GM19035 (cell line): ENCODE data around the gene DEDD2.

ENCODE experiments used
- ATAC-seq: cut with Tn5 transposase; IDR thresholded peaks from one replicate; pipeline ENCODE4 v1.9.1; 2021; ENCODE audit not compliant: unreplicated experiment

The DEDD2 gene

DNA sequence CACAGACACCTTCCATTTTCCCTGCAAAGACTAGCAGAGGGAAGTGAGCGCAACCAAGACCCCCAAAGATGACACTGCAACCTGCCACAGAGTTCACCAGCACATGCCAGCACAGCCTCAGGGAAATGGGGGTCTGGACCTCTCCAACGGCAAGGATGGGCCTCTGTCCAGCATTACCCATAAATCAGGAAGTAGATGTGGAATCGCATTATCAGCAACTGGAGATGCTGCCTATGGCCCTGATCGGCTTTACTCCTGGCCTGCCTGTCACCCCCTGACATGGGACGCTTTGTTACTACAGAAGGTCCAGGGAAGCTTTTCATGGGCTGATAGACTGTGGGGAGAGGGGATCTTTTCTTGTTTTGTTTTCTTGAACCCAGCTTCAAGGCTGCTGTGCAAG lies 43.8 kb downstream of the DEDD2 start:
- no peak for ATAC-seq

GRCh38 chr19:42172261-42172660 lies 45.2 kb downstream of the DEDD2 start:
- ATAC-seq: no peak

DNA sequence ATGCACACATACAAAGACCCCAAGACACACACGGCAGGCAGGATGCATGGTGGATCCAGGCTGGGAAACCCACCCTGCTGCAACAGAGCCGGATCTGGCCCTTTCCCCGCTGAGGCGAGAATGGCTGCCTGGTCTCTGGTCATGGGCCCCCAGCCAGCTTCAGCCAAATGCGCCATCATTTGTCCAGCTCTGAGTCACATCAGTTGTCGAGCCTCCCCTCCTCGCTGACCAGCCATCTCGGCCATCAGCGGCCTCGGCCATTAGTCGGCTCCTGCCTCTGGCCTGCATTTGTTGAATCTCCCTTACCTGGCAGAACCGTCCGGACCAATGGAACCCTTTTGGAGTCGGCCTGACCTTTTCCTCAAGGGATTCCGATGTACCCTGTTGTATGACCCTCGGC lies 46.8 kb downstream of the DEDD2 start:
- no peak for ATAC-seq

- ATAC-seq: no peak
These were observed 47.7 kb downstream of the DEDD2 start for GRCh38 chr19:42169486-42170413.

- no peak for ATAC-seq
These were observed 49.3 kb downstream of the DEDD2 start for GRCh38 chr19:42168206-42168605.

DNA sequence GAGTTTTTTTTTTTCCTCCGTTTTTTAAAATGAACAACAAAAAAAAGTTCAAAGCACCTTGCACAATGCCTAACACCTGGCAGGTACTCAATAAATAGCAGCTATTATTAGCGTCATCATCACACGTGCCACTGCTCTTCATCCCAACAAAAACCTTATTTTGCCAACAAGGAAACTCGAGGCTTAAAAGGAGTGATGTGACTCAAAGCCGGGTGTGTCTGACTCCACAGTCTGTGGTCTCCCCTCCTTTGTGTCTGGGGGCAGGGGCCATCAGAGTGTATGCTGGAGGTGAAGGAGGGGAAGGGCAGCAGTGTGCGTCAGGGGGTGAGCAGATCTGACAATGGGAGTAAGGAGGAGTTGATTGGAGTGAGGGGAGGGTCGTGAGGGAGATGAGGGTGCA lies 51.2 kb downstream of the DEDD2 start:
- ATAC-seq: no peak

GRCh38 chr19:42165146-42165545 lies 52.3 kb downstream of the DEDD2 start:
- ATAC-seq: no peak

GRCh38 chr19:42161616-42162263 lies 55.7 kb downstream of the DEDD2 start:
- ATAC-seq: no peak

GRCh38 chr19:42159942-42160341 lies 57.5 kb downstream of the DEDD2 start:
- ATAC-seq: no peak

- ATAC-seq: no peak
These were observed 58.6 kb downstream of the DEDD2 start for GRCh38 chr19:42158926-42159325.

DNA sequence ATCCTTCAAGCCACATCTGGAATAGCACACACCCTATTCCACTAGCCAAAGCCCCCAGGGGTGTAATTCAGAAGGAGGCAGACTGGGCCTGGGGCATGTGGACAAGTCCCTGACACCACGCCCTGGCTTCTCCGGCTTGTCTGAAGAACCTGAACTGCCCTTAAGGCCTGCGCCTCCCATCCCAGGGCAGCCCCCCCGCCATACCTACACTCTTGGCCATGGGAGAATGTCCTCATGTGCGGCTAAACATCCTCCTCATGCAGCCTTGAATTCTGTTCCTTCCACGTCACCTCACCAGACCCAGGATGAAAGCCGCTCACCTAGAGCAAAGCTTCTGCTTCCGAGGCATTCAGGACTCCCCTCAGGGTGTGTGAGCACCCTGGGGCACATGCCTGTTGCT lies 60.9 kb downstream of the DEDD2 start:
- ATAC-seq: no peak

DNA sequence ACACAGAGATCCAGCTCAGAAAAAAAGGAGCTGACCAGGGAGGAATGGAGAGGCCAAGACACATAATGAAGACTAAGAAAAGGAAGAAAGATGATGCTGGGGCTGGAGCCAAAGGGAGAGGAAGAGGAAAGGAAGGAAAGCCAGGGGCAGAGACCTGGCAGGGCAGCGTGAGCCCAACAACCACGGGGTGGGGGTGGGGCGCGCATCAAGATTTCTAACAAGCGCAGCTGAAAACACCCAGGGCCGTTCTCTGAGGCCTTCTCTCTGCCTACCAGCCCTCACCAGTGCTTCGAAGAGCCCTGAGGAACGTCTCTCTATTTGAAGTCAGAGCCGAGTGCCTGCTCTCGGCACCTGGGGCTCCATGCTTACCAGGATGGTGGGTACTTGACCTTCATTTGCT lies 61.7 kb downstream of the DEDD2 start:
- ATAC-seq: no peak

DNA sequence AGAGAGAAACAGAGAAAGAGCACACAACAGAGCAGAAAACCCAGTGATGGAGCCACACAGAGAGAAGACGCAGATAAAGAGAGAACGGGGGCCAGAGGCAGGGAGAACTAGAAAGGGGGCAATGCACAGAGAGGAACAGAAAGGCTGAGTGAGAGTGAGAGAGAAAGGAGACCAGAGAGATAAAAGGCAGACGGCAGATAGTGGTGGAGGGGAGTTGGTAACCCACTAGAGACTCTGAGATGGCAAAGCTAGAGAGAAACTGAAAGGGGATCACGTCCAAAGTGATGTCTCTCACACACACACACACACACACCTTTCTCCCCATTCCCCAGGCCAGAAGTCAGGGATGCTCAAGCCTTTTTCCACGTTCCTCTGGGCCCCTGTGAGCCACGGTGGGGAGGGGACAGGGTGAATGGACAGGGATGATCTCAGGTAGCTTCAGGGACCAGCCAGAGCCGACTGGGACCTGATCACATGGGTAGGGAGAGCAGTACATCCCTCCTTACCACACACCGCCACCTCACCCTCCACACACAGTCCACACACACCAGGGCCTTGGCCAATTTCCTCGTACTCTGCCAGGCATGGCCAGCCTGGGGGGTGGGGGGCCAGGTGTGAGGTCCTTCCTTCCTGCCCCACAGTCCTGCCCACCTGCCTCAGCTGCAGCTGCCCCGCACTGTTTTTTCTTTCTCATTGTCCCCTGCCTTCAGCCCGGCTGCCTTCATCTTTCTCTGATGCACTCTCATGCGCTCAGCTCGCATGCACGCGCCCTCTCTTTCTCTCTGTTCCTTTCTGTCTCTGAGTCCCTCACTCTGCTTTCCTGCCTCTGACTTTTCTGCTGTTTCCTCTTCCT lies 62.8 kb downstream of the DEDD2 start:
- ATAC-seq: no peak

DNA sequence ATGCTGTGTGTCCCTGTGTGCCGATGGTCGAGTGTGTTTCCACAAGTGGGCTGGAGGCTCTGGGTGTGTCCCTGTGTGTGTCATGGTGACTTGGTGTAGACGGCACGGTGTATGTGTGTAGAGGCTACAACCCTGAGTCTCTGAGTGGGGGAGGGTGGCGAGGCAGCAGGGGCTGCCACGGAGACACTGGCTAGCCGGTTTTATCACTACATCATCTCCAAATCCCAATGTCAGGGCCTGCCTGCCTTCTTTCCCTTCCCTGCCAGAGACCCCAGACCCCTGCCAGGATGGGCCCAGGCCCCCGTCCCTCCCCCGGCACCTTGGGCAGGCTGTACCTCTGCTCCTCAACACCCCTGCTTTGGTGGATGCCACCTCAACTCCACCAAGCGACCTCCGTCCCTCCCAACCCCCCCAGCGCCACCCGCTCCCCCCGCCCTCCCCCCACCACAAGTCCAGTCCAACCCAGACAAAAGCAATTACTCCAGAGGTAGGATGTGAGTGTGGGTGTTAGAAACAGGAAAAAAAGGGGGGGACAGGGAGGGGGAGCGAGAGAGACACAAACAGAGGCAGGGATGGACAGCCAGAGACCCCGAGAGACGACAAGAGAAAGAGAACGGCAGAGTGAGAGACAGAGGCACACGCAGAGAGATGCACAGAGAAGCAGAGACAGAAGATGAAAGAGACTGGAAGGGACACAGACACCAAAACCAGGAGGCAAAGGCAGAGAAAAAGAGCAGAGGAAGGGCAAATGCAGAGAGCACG lies 63.6 kb downstream of the DEDD2 start:
- ATAC-seq: no peak

- no peak for ATAC-seq
These were observed 64.4 kb downstream of the DEDD2 start for GRCh38 chr19:42152910-42153671.

- no peak for ATAC-seq
These were observed 65.4 kb downstream of the DEDD2 start for GRCh38 chr19:42151782-42152684.

- ATAC-seq: no peak
These were observed 66.5 kb downstream of the DEDD2 start for GRCh38 chr19:42150911-42151361.

GRCh38 chr19:42150364-42150763 lies 67.1 kb downstream of the DEDD2 start:
- ATAC-seq: no peak
